PC-9 (cell line): ENCODE data around the gene BACE1-AS. TPM values are rescaled to one million over a fixed set of nuclear protein-coding genes. Genes with fewer than 3 reads are reported as not detected.
"Not testable (repeated sequence)": the region's sequence is repeated elsewhere in the genome, so short reads cannot be mapped to it uniquely, and the experiment has no call there.

Experiments
- BruUV-seq: library from RNA; stranded (reverse); fragments of 400-500 nt; replicated peaks from 2 replicates; lab custom pipeline; 2021; lab: Mats Ljungman, UMichigan
- CTCF ChIA-PET: fragments of 300-600 bp; sonication (Branson Sonifier 250); formaldehyde crosslinking; loops from one replicate; lab custom pipeline; 2022; ENCODE audit warnings: antibody characterized with exemption; lab: Charles Lee
- POLR2A ChIA-PET: fragments of 300-600 bp; sonication (Branson Sonifier 250); formaldehyde crosslinking; loops from one replicate; lab custom pipeline; 2022; ENCODE audit warnings: antibody characterized with exemption; ENCODE audit not compliant: unreplicated experiment; lab: Charles Lee
- DNase-seq, 2 experiments: peaks; one replicate each; pipeline versions ENCODE4 v3.0.0 to v3.0.0-alpha.2; 2015 to 2022; ENCODE audit warnings: mixed read lengths in 1 of 2
- H2AFZ ChIP-seq: fragments of 200-600 bp; sonication (generic); 2 replicates; pipeline ENCODE4 v1.8.1; 2017; ENCODE audit warnings: antibody characterized with exemption
- H3F3A ChIP-seq: fragments of 200-600 bp; sonication (generic); 2 replicates; pipeline ENCODE4 v1.8.1; 2017; ENCODE audit warnings: antibody characterized with exemption, mild to moderate bottlenecking, low read depth; ENCODE audit not compliant: insufficient read depth
- H3K27ac ChIP-seq: fragments of 200-600 bp; sonication (generic); 2 replicates; pipeline ENCODE4 v1.6.1; 2016; ENCODE audit warnings: mixed run types
- H3K27me3 ChIP-seq: fragments of 200-600 bp; sonication (generic); 2 replicates; pipeline ENCODE4 v1.6.1; 2016; ENCODE audit warnings: low read depth, mixed run types; ENCODE audit not compliant: insufficient read depth
- H3K36me3 ChIP-seq: fragments of 200-600 bp; sonication (generic); 2 replicates; pipeline ENCODE4 v1.6.1; 2016; ENCODE audit warnings: low read depth, mixed run types
- H3K4me1 ChIP-seq: fragments of 200-600 bp; sonication (generic); replicated peaks from 2 replicates; pipeline ENCODE4 v1.6.1; 2016; ENCODE audit warnings: mixed run types; ENCODE audit not compliant: insufficient read depth
- H3K4me2 ChIP-seq: fragments of 200-600 bp; sonication (generic); 2 replicates; pipeline ENCODE4 v1.6.1; 2017; ENCODE audit warnings: mixed run types
- H3K4me3 ChIP-seq: fragments of 200-600 bp; sonication (generic); 2 replicates; pipeline ENCODE4 v1.6.1; 2016; ENCODE audit warnings: mixed run types
- H3K79me2 ChIP-seq: fragments of 200-600 bp; sonication (generic); 2 replicates; pipeline ENCODE4 v1.6.1; 2017; ENCODE audit warnings: low read depth, mixed run types
- H3K9me2 ChIP-seq: fragments of 200-600 bp; sonication (generic); 2 replicates; pipeline ENCODE4 v1.8.1; 2017; ENCODE audit warnings: mild to moderate bottlenecking; ENCODE audit not compliant: insufficient read depth
- H3K9me3 ChIP-seq: fragments of 200-600 bp; sonication (generic); 2 replicates; pipeline ENCODE4 v1.8.1; 2016; ENCODE audit warnings: low read depth; ENCODE audit not compliant: insufficient read depth
- H4K20me1 ChIP-seq: fragments of 200-600 bp; sonication (generic); 2 replicates; pipeline ENCODE4 v1.8.1; 2017; ENCODE audit not compliant: insufficient read depth
- CTCF ChIP-seq: fragments of 200-600 bp; sonication (generic); conservative IDR thresholded peaks from 2 replicates; pipeline ENCODE4 v1.6.1; 2017; ENCODE audit warnings: mixed run types, antibody characterized with exemption, mild to moderate bottlenecking, moderate library complexity
- EZH2 ChIP-seq: fragments of 200-600 bp; sonication (generic); IDR thresholded peaks from 2 replicates; pipeline ENCODE4 v1.8.0; 2017; ENCODE audit warnings: antibody characterized with exemption, low read depth
- intact Hi-C: fragments of 100-400 bp; cut with micrococcal nuclease; formaldehyde crosslinking; loops from one replicate; pipeline ENCODE4 v1.10.0; 2022; ENCODE audit not compliant: unreplicated experiment
- total RNA-seq: library from RNA; stranded (reverse); gene quantifications from 2 replicates; pipeline ENCODE4 v1.2.3, GENCODE V29; 2021

Gene BACE1-AS
- total RNA-seq, 1 experiment from 2014 or later, result 8.8 TPM

DNA sequence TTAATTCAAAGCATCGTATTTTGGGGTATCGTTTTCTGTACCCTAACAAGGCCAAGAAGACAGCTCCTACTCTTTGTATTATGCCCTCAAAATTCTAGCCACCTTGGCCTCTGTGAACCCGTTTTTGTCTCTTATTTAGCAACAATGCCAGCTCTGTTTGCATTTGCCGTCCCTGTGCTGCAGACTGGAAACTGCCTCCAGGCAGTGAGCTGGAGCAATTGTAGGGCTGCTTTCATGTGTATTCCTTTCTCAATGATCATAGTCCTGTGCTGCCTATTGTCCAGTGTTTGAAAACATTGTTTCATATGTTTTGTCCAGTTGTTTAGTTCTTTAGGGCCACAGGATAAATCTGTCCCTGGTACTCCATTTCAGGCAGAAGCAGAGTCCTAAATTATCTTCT, 19.9 kb upstream of the BACE1-AS start:
- Histone ChIP-seq H3K27ac (no peak overlapping the region), H3K9me2 (no peaks in the 10 kb centered on the region), H3F3A (no peaks in the 10 kb centered on the region), H3K9me3 (no peaks in the 10 kb centered on the region), H3K4me2 (no peak overlapping the region), H3K4me3 (no peak overlapping the region), H2AFZ (no peak overlapping the region), H3K4me1 (no peaks in the 10 kb centered on the region), H3K79me2 (no peaks in the 10 kb centered on the region), H3K27me3 (no peaks in the 10 kb centered on the region), H4K20me1 (no peaks in the 10 kb centered on the region), H3K36me3 (0 out of 2 replicates have a peak, but pooled peaks cover 4% of the 10 kb centered on the region)
- TF ChIP-seq CTCF, result no peak
- TF ChIP-seq EZH2, result no peak
- CTCF ChIA-PET, result no interaction called here
- DNase-seq, result no peak
- BruUV-seq, result no TSS peak
- intact Hi-C loops, result no loop called here
- POLR2A ChIA-PET, result no interaction called here

DNA sequence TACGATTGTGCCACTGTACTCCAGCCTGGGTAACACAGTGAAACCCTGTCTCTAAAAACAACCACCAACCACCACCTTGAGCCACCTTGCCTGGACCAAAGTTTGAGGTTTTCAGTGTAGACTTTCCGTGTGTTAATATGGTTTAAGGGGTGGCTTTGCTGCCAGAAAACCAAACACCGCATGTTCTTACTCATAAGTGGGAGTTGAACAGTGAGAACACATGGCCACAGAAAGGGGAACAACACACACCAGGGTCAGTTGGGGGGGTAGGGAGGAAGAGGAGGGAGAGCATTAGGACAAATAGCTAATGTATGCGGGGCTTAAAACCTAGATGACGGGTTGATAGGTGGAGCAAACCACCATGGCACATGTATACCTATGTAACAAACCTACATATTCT, 19.0 kb upstream of the BACE1-AS start:
- CTCF ChIA-PET, result not testable (repeated sequence)

DNA sequence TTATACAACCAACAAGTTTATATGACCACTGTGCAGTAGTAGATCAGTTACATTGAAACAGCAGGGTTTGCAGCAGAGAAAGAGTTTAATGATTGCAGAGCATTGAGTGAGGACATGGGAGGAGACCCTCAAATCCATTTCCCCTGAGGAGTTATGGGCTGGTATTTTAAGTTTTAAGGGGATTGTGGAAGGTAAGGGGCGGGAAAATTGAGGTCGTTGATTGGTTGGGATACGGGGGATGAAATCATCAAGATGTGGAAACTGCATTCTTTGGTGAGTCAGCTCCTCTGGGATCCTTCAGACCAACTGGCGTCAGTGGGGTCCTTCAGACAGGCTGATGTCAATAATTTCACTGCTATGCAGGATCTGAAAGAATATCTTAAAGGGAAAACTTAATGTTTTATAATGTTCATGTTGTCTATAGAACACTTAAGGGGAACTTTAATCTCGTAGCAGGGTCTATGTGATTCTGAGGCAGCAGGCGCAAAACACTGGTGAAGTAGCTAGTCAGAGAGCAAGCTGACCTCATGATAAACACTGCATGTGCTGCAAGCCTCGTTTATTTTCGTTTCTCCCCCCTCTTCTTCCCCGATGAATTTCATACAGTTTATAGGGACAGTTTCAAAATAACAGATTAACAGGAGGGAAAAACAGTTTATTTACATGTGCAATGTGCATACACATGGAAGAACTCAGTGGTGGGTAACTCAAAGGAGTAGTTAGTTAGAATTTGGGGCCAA, 17.4 kb upstream of the BACE1-AS start:
- Histone ChIP-seq H3K9me2 (no peaks in the 10 kb centered on the region), H3K36me3 (no peaks in the 10 kb centered on the region), H4K20me1 (no peaks in the 10 kb centered on the region), H3K9me3 (no peaks in the 10 kb centered on the region), H3K27me3 (no peaks in the 10 kb centered on the region), H3K4me2 (no peak overlapping the region), H3K79me2 (no peaks in the 10 kb centered on the region), H3K4me1 (no peaks in the 10 kb centered on the region), H3K4me3 (no peak overlapping the region), H2AFZ (no peak overlapping the region), H3K27ac (no peak overlapping the region), H3F3A (no peaks in the 10 kb centered on the region)
- BruUV-seq, result no TSS peak
- intact Hi-C loops, result no loop called here
- no peak for TF ChIP-seq CTCF
- no peak for TF ChIP-seq EZH2
- ChIA-PET POLR2A (no interaction called here), CTCF (no interaction called here)
- no peak for DNase-seq

More for the DNA sequence above, 19.0 kb upstream of the BACE1-AS start:
- H3K27ac ChIP-seq, H3K9me3 ChIP-seq, intact Hi-C loops, DNase-seq, H3F3A ChIP-seq, H3K4me1 ChIP-seq, H3K27me3 ChIP-seq, H4K20me1 ChIP-seq, H3K4me3 ChIP-seq, BruUV-seq, H3K9me2 ChIP-seq, H3K4me2 ChIP-seq, H2AFZ ChIP-seq, H3K36me3 ChIP-seq, H3K79me2 ChIP-seq: not testable (repeated sequence)
- POLR2A ChIA-PET, result interaction anchor here (0.6 kb wide), 1 partner anchor 134 kb away, joined by 3 read pairs; no protein-coding TSS in a partner anchor
